HT1080 (cell line): ENCODE measurements around the gene ENTR1. TPM values are rescaled to one million over a fixed set of nuclear protein-coding genes. Genes with fewer than 3 reads are reported as not detected.

Experiments used
- DNase-seq: peaks from one replicate; pipeline ENCODE4 v3.0.0-alpha.2; 2015; ENCODE audit warnings: low read depth
- total RNA-seq: library from RNA; depleted of rRNA; stranded (reverse); fragments of >200 nt; shearing (Covaris generic); gene quantifications from 2 replicates; pipeline ENCODE4 v1.2.3, GENCODE V29; 2014

The ENTR1 gene
- total RNA-seq, 1 experiment from 2014 or later = 125 TPM

- DNase-seq = no peak
Observed at GRCh38 chr9:136379891-136380290, 30.5 kb downstream of the ENTR1 start.

GRCh38 chr9:136379401-136379800, 31.0 kb downstream of the ENTR1 start:
- DNase-seq = no peak

- no peak for DNase-seq
Observed at GRCh38 chr9:136379003-136379287, 31.5 kb downstream of the ENTR1 start.

- DNase-seq = no peak
Observed at GRCh38 chr9:136378170-136379002, 32.0 kb downstream of the ENTR1 start.

GRCh38 chr9:136377341-136378169, 32.9 kb downstream of the ENTR1 start:
- no peak for DNase-seq

GRCh38 chr9:136376457-136376856, 34.0 kb downstream of the ENTR1 start:
- DNase-seq = no peak

- DNase-seq = no peak
Observed at GRCh38 chr9:136375096-136375495, 35.3 kb downstream of the ENTR1 start.

GRCh38 chr9:136374183-136374575, 36.2 kb downstream of the ENTR1 start:
- no peak for DNase-seq

GRCh38 chr9:136373300-136374182, 36.9 kb downstream of the ENTR1 start, which contains the start of gene CARD9:
Gene CARD9 (minus strand): TSS chr9:136373669. CDS start chr9:136372078, 1,591 bp downstream.
- no peak for DNase-seq

GRCh38 chr9:136372561-136373299, 37.7 kb downstream of the ENTR1 start:
- DNase-seq = no peak

GRCh38 chr9:136372006-136372405, 38.4 kb downstream of the ENTR1 start:
- DNase-seq = no peak

GRCh38 chr9:136371533-136371880, 38.9 kb downstream of the ENTR1 start:
- DNase-seq = no peak

GRCh38 chr9:136370687-136371532, 39.5 kb downstream of the ENTR1 start:
- DNase-seq = no peak

- DNase-seq = no peak
Observed at GRCh38 chr9:136370037-136370436, 40.4 kb downstream of the ENTR1 start.

- DNase-seq = no peak
Observed at GRCh38 chr9:136368190-136368589, 42.2 kb downstream of the ENTR1 start.

- no peak for DNase-seq
Observed at GRCh38 chr9:136367296-136368145, 42.9 kb downstream of the ENTR1 start.

- DNase-seq = no peak
Observed at GRCh38 chr9:136366826-136367225, 43.6 kb downstream of the ENTR1 start.

- no peak for DNase-seq
Observed at GRCh38 chr9:136365775-136366222, 44.6 kb downstream of the ENTR1 start.
